GM23248 (cell line): ENCODE measurements around the gene GTF2H2.
"Not testable (repeated sequence)": the region's sequence is repeated elsewhere in the genome, so short reads cannot be mapped to it uniquely, and the experiment has no call there.

Experiments
- EZH2 ChIP-seq: fragments of 200-600 bp; sonication (generic); IDR thresholded peaks from 2 replicates; pipeline ENCODE4 v1.6.1; 2018; ENCODE audit warnings: antibody characterized with exemption, mild to moderate bottlenecking; ENCODE audit not compliant: insufficient read depth, poor library complexity, severe bottlenecking
- EZH2phosphoT487 ChIP-seq: fragments of 200-600 bp; sonication (generic); IDR thresholded peaks from 2 replicates; pipeline ENCODE4 v1.6.1; 2018; ENCODE audit warnings: antibody characterized with exemption, moderate library complexity, mild to moderate bottlenecking, low read depth; ENCODE audit not compliant: insufficient read depth

DNA sequence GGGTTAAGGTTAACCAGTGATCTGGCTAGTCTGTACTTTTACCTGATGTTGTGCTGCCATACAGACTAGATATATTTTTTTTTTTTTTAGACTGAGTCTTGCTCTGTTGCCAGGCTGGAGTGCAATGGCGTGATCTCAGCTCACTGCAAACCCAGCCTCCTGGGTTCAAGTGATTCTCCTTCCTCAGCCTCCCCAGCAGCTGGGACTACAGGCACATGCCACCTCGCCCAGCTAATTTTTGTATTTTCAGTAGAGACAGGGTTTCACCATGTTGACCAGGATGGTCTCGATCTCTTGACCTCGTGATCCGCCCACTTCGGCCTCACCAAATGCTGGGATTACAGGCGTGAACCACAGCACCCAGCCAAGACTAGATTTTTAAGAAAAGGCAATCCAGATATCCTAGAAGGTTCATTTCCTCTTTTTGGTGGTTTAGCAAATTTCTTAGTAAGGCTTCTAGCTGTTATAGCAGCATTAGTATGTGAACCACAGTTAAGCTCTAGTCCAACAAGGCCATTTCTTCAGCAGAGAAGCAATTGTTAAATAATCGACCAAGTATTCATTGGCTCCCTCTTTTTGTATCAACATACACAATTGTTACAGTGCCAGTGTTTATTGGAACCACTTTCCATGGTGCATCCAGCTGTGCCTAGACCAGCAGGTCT lies 42.1 kb downstream of the GTF2H2 start, which contains the start of gene NAIP:
- TF ChIP-seq EZH2, EZH2phosphoT487: not testable (repeated sequence)
